Panc1 (cell line): ENCODE data around the gene CDYL.

ENCODE experiments used
- POLR2AphosphoS5 ChIP-seq: IDR thresholded peaks from 2 replicates; pipeline ENCODE4 v1.6.1; 2012; ENCODE audit warnings: mild to moderate bottlenecking, low read depth, low read length, moderate library complexity
- SIN3A ChIP-seq: IDR thresholded peaks from 2 replicates; pipeline ENCODE4 v1.6.1; 2012; ENCODE audit warnings: low read depth, mild to moderate bottlenecking, low read length, moderate library complexity, borderline replicate concordance; ENCODE audit not compliant: insufficient read depth
- TF ChIP-seq, protein P1 (sequence below): fragments of 450-650 bp; IDR thresholded peaks from 2 replicates; pipeline ENCODE4 v1.5.1; 2017; ENCODE audit warnings: mild to moderate bottlenecking
- TF ChIP-seq, protein P2 (sequence below), 2 experiments: IDR thresholded peaks; 2 replicates each; pipeline ENCODE4 v1.6.1; 2011 to 2012; ENCODE audit warnings: low read depth in 2 of 2, control low read depth in 1 of 2, low read length in 1 of 2, mild to moderate bottlenecking in 1 of 2, moderate library complexity in 1 of 2; ENCODE audit not compliant: insufficient read depth in 1 of 2

DNA sequence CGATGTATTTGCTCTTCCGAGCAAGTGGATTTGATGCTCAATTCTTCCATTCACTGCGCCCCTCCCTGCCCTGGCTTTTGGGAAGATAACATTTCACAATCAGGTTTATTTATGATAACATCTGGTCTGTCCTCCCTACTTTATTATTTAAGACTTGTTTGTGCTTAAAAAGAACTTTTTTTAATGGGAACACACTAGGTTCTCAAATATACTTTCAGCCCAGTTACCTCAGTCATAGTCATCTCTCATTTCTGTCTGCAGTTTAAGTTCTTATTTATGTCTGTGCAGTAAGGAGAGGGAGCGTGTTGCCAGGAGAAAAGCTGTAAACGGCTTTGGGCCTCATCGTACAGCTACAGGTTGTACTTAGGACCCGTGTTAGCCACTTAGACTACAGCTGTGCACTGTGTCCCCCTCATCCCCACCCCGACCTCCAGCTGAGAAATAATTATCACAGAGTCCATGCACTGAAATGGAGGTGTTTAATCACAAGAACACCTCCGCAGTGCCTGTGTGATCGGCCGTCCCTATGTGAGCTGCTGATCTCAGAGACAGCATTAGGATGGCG, 128.3 kb downstream of the CDYL start:
- TF ChIP-seq, protein P1, sequence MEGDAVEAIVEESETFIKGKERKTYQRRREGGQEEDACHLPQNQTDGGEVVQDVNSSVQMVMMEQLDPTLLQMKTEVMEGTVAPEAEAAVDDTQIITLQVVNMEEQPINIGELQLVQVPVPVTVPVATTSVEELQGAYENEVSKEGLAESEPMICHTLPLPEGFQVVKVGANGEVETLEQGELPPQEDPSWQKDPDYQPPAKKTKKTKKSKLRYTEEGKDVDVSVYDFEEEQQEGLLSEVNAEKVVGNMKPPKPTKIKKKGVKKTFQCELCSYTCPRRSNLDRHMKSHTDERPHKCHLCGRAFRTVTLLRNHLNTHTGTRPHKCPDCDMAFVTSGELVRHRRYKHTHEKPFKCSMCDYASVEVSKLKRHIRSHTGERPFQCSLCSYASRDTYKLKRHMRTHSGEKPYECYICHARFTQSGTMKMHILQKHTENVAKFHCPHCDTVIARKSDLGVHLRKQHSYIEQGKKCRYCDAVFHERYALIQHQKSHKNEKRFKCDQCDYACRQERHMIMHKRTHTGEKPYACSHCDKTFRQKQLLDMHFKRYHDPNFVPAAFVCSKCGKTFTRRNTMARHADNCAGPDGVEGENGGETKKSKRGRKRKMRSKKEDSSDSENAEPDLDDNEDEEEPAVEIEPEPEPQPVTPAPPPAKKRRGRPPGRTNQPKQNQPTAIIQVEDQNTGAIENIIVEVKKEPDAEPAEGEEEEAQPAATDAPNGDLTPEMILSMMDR, result no peak
- TF ChIP-seq, protein P2, sequence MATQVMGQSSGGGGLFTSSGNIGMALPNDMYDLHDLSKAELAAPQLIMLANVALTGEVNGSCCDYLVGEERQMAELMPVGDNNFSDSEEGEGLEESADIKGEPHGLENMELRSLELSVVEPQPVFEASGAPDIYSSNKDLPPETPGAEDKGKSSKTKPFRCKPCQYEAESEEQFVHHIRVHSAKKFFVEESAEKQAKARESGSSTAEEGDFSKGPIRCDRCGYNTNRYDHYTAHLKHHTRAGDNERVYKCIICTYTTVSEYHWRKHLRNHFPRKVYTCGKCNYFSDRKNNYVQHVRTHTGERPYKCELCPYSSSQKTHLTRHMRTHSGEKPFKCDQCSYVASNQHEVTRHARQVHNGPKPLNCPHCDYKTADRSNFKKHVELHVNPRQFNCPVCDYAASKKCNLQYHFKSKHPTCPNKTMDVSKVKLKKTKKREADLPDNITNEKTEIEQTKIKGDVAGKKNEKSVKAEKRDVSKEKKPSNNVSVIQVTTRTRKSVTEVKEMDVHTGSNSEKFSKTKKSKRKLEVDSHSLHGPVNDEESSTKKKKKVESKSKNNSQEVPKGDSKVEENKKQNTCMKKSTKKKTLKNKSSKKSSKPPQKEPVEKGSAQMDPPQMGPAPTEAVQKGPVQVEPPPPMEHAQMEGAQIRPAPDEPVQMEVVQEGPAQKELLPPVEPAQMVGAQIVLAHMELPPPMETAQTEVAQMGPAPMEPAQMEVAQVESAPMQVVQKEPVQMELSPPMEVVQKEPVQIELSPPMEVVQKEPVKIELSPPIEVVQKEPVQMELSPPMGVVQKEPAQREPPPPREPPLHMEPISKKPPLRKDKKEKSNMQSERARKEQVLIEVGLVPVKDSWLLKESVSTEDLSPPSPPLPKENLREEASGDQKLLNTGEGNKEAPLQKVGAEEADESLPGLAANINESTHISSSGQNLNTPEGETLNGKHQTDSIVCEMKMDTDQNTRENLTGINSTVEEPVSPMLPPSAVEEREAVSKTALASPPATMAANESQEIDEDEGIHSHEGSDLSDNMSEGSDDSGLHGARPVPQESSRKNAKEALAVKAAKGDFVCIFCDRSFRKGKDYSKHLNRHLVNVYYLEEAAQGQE (IDR thresholded peaks at IDR 0.05; ENCODE audit: insufficient read depth in 1 of 2, low read depth in 2 of 2, low read length in 1 of 2), result no peak
- TF ChIP-seq POLR2AphosphoS5, result no peak
- no peak for TF ChIP-seq SIN3A
